ENCODE data around the gene CLCN7. TPM values are rescaled to one million over a fixed set of nuclear protein-coding genes. Genes with fewer than 3 reads are reported as not detected.
A peak's percentile ranks its signal among the peaks of the same experiment; 100 is the strongest.

CLCN7 gene
- total and polyA plus RNA-seq, 2 of the 13 experiments (the other 11 are each of a cell fraction or from before 2014, with no cell fraction given), result 24.6 to 25.1 TPM

GRCh38 chr16:1430759-1431496 lies 43.9 kb downstream of the CLCN7 start, which contains the start of gene PERCC1 (continued):
- TF ChIP-seq, protein P1, sequence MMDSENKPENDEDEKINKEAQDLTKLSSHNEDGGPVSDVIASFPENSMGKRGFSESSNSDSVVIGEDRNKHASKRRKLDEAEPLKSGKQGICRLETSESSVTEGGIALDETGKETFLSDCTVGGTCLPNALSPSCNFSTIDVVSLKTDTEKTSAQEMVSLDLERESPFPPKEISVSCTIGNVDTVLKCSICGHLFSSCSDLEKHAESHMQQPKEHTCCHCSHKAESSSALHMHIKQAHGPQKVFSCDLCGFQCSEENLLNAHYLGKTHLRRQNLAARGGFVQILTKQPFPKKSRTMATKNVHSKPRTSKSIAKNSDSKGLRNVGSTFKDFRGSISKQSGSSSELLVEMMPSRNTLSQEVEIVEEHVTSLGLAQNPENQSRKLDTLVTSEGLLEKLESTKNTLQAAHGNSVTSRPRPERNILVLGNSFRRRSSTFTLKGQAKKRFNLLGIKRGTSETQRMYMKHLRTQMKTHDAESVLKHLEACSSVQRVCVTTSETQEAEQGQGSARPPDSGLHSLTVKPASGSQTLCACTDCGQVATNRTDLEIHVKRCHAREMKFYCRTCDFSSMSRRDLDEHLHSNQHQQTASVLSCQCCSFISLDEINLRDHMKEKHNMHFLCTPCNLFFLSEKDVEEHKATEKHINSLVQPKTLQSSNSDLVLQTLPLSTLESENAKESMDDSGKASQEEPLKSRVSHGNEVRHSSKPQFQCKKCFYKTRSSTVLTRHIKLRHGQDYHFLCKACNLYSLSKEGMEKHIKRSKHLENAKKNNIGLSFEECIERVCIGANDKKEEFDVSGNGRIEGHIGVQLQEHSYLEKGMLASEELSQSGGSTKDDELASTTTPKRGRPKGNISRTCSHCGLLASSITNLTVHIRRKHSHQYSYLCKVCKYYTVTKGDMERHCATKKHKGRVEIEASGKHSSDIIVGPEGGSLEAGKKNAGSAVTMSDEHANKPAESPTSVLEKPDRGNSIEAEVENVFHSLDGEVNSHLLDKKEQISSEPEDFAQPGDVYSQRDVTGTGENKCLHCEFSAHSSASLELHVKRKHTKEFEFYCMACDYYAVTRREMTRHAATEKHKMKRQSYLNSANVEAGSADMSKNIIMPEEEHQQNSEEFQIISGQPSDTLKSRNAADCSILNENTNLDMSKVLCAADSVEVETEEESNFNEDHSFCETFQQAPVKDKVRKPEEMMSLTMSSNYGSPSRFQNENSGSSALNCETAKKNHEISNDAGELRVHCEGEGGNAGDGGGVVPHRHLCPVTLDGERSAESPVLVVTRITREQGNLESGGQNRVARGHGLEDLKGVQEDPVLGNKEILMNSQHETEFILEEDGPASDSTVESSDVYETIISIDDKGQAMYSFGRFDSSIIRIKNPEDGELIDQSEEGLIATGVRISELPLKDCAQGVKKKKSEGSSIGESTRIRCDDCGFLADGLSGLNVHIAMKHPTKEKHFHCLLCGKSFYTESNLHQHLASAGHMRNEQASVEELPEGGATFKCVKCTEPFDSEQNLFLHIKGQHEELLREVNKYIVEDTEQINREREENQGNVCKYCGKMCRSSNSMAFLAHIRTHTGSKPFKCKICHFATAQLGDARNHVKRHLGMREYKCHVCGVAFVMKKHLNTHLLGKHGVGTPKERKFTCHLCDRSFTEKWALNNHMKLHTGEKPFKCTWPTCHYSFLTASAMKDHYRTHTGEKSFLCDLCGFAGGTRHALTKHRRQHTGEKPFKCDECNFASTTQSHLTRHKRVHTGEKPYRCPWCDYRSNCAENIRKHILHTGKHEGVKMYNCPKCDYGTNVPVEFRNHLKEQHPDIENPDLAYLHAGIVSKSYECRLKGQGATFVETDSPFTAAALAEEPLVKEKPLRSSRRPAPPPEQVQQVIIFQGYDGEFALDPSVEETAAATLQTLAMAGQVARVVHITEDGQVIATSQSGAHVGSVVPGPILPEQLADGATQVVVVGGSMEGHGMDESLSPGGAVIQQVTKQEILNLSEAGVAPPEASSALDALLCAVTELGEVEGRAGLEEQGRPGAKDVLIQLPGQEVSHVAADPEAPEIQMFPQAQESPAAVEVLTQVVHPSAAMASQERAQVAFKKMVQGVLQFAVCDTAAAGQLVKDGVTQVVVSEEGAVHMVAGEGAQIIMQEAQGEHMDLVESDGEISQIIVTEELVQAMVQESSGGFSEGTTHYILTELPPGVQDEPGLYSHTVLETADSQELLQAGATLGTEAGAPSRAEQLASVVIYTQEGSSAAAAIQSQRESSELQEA (CRISPR knock-in tag; IDR thresholded peaks at IDR 0.05; ENCODE audit: not compliant biosample characterization), result no peak
- no peak for TF ChIP-seq MBD4 (IDR thresholded peaks at IDR 0.05; ENCODE audit: borderline replicate concordance, low read length)
- TF ChIP-seq GATAD1 (CRISPR knock-in tag; IDR thresholded peaks at IDR 0.05), result peak; percentile 59
- no peak for TF ChIP-seq ZNF598 (CRISPR knock-in tag; IDR thresholded peaks at IDR 0.05; ENCODE audit: borderline replicate concordance)
- TF ChIP-seq ERF (CRISPR knock-in tag; IDR thresholded peaks at IDR 0.05), result peak; percentile 41; the same call in 1 of the 2 replicates
- peak; percentile 80; the same call in 1 of the 2 replicates for TF ChIP-seq ZNF772 (CRISPR knock-in tag; IDR thresholded peaks at IDR 0.05)
- no peak for TF ChIP-seq JUNB (CRISPR knock-in tag; IDR thresholded peaks at IDR 0.05; ENCODE audit: borderline replicate concordance)
- no peak for TF ChIP-seq NFATC3 (CRISPR knock-in tag; IDR thresholded peaks at IDR 0.05)
- TF ChIP-seq TOE1 (CRISPR knock-in tag; IDR thresholded peaks at IDR 0.05), result no peak
- no peak for TF ChIP-seq ZNF343 (CRISPR knock-in tag; IDR thresholded peaks at IDR 0.05)
- TF ChIP-seq, protein P2, sequence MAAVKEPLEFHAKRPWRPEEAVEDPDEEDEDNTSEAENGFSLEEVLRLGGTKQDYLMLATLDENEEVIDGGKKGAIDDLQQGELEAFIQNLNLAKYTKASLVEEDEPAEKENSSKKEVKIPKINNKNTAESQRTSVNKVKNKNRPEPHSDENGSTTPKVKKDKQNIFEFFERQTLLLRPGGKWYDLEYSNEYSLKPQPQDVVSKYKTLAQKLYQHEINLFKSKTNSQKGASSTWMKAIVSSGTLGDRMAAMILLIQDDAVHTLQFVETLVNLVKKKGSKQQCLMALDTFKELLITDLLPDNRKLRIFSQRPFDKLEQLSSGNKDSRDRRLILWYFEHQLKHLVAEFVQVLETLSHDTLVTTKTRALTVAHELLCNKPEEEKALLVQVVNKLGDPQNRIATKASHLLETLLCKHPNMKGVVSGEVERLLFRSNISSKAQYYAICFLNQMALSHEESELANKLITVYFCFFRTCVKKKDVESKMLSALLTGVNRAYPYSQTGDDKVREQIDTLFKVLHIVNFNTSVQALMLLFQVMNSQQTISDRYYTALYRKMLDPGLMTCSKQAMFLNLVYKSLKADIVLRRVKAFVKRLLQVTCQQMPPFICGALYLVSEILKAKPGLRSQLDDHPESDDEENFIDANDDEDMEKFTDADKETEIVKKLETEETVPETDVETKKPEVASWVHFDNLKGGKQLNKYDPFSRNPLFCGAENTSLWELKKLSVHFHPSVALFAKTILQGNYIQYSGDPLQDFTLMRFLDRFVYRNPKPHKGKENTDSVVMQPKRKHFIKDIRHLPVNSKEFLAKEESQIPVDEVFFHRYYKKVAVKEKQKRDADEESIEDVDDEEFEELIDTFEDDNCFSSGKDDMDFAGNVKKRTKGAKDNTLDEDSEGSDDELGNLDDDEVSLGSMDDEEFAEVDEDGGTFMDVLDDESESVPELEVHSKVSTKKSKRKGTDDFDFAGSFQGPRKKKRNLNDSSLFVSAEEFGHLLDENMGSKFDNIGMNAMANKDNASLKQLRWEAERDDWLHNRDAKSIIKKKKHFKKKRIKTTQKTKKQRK (IDR thresholded peaks at IDR 0.05; ENCODE audit: low read length), result no peak
- TF ChIP-seq ZNF776 (CRISPR knock-in tag; IDR thresholded peaks at IDR 0.05), result no peak
- TF ChIP-seq JUN (CRISPR knock-in tag; IDR thresholded peaks at IDR 0.05), result peak; percentile 48; the same call in 1 of the 2 replicates
- TF ChIP-seq POGK (CRISPR knock-in tag; conservative IDR thresholded peaks at IDR 0.05), result no peak
- TF ChIP-seq KAT7 (CRISPR knock-in tag; IDR thresholded peaks at IDR 0.05; ENCODE audit: borderline replicate concordance), result no peak
